Breast epithelium (tissue), 3 donors: ENCODE data around the gene ATG16L2.

Experiments used
- CTCF ChIP-seq, 3 donors: fragments of 450-650 bp; IDR thresholded peaks; one replicate each; pipeline ENCODE4 v1.5.1; 2016 to 2017; ENCODE audit warnings: antibody characterized with exemption in 3 of 3, mild to moderate bottlenecking in 3 of 3, moderate library complexity in 3 of 3
- POLR2A ChIP-seq: fragments of 450-650 bp; IDR thresholded peaks from one replicate; pipeline ENCODE4 v1.6.1; 2016; ENCODE audit warnings: antibody characterized with exemption, mild to moderate bottlenecking, moderate library complexity

- TF ChIP-seq CTCF (IDR thresholded peaks at IDR 0.05) (no peak), POLR2A (no peak)
Measured at GRCh38 chr11:72773696-72774095, 40.5 kb upstream of the ATG16L2 start.
